DND-41 (cell line): ENCODE results near the gene TMA7B.

ENCODE experiments used
- ATAC-seq: fragments of 200-7000 bp; cut with Tn5 transposase; 3 replicates; pipeline ENCODE4 v1.9.1; 2021; ENCODE audit warnings: low read depth; ENCODE audit not compliant: insufficient read depth
- DNase-seq: peaks from one replicate; pipeline ENCODE4 v3.0.0-alpha.2; 2020
- H2AFZ ChIP-seq: 2 replicates; pipeline ENCODE4 v1.6.0; 2012; ENCODE audit warnings: low read depth, low read length
- H3K27ac ChIP-seq: 2 replicates; pipeline ENCODE4 v1.5.1; 2012; ENCODE audit warnings: low read length, inconsistent platforms
- H3K27me3 ChIP-seq: fragments of 200-600 bp; sonication (generic); 2 replicates; pipeline ENCODE4 v1.6.0; 2012; ENCODE audit warnings: low read length, mild to moderate bottlenecking, inconsistent platforms; ENCODE audit not compliant: insufficient read depth, poor library complexity
- H3K36me3 ChIP-seq: 2 replicates; pipeline ENCODE4 v1.5.1; 2012; ENCODE audit warnings: low read length, inconsistent platforms; ENCODE audit not compliant: insufficient read depth
- H3K4me1 ChIP-seq: 2 replicates; pipeline ENCODE4 v1.5.1; 2012; ENCODE audit warnings: mild to moderate bottlenecking, low read length; ENCODE audit not compliant: insufficient read depth
- H3K4me2 ChIP-seq: 2 replicates; pipeline ENCODE4 v1.6.0; 2012; ENCODE audit warnings: mild to moderate bottlenecking, moderate library complexity, low read length, inconsistent platforms; ENCODE audit not compliant: insufficient read depth
- H3K4me3 ChIP-seq, 2 experiments: fragments of 200-600 bp in 1 of 2; shearing (Covaris generic) in 1 of 2; 2 replicates each; pipeline ENCODE4 v1.5.1; 2012 to 2016; ENCODE audit warnings: inconsistent platforms in 2 of 2, low read length in 2 of 2, mild to moderate bottlenecking in 2 of 2, low read depth in 1 of 2, moderate library complexity in 1 of 2
- H3K79me2 ChIP-seq: 2 replicates; pipeline ENCODE4 v1.6.0; 2012; ENCODE audit warnings: low read length, inconsistent platforms; ENCODE audit not compliant: insufficient read depth
- H3K9ac ChIP-seq: 2 replicates; pipeline ENCODE4 v1.6.0; 2012; ENCODE audit warnings: low read depth, mild to moderate bottlenecking, inconsistent platforms, low read length, moderate library complexity
- H3K9me3 ChIP-seq: 2 replicates; pipeline ENCODE4 v1.5.1; 2012; ENCODE audit warnings: low read length, moderate library complexity, mild to moderate bottlenecking, inconsistent platforms; ENCODE audit not compliant: insufficient read depth, severe bottlenecking
- H4K20me1 ChIP-seq: 2 replicates; pipeline ENCODE4 v1.6.0; 2012; ENCODE audit warnings: low read length; ENCODE audit not compliant: insufficient read depth
- CTCF ChIP-seq: IDR thresholded peaks from 2 replicates; pipeline ENCODE4 v1.5.1; 2012; ENCODE audit warnings: borderline replicate concordance, low read length, moderate library complexity, mild to moderate bottlenecking; ENCODE audit not compliant: poor library complexity, severe bottlenecking; ENCODE audit errors: extremely low read depth
- EZH2 ChIP-seq: IDR thresholded peaks from 3 replicates; pipeline ENCODE4 v1.6.1; 2012; ENCODE audit warnings: borderline replicate concordance, low read depth, mild to moderate bottlenecking, moderate library complexity, low read length, inconsistent platforms; ENCODE audit not compliant: severe bottlenecking

The TMA7B gene

GRCh38 chr22:39927544-39927943, 32.7 kb upstream of the TMA7B start:
- Histone ChIP-seq H3K36me3 (peaks cover 10% of the 10 kb centered on the region; the same call in 1 of the 2 replicates), H3K27ac (peak overlapping the region; percentile 91), H3K27me3 (no peaks in the 10 kb centered on the region), H3K4me1 (peaks cover 97% of the 10 kb centered on the region), H3K4me3 (peak overlapping the region; percentile 37 to 69; a peak in 3 of 4 replicates), H4K20me1 (no peaks in the 10 kb centered on the region), H3K9me3 (no peaks in the 10 kb centered on the region), H3K9ac (peak overlapping the region; percentile 77), H2AFZ (peak overlapping the region; percentile 49), H3K79me2 (peaks cover 98% of the 10 kb centered on the region), H3K4me2 (peak overlapping the region; percentile 84)
- TF ChIP-seq CTCF (peak; percentile 73), EZH2 (no peak)
- DNase-seq (peak; percentile 65), ATAC-seq (peak; percentile 53)

GRCh38 chr22:39928536-39929520, 31.4 kb upstream of the TMA7B start:
- peaks cover 10% of the 10 kb centered on the region; the same call in 1 of the 2 replicates for H3K36me3 ChIP-seq
- no peak for ATAC-seq
- H3K79me2 ChIP-seq: peaks cover 100% of the 10 kb centered on the region
- H3K4me1 ChIP-seq: peaks cover 94% of the 10 kb centered on the region
- H3K9ac ChIP-seq: peak overlapping the region; percentile 77
- peak overlapping the region; percentile 91 for H3K27ac ChIP-seq
- H3K4me2 ChIP-seq: peak overlapping the region; percentile 84
- TF ChIP-seq EZH2 (no peak), CTCF (no peak)
- H4K20me1 ChIP-seq: no peaks in the 10 kb centered on the region
- no peak overlapping the region for H2AFZ ChIP-seq
- H3K4me3 ChIP-seq: peak overlapping the region; percentile 37 to 69; a peak in 3 of 4 replicates
- H3K27me3 ChIP-seq: no peaks in the 10 kb centered on the region
- no peaks in the 10 kb centered on the region for H3K9me3 ChIP-seq
- DNase-seq: no peak

GRCh38 chr22:39931251-39931650, 28.9 kb upstream of the TMA7B start:
- H3K9me3 ChIP-seq: no peaks in the 10 kb centered on the region
- no peak overlapping the region for H2AFZ ChIP-seq
- TF ChIP-seq CTCF: no peak
- TF ChIP-seq EZH2: no peak
- no peaks in the 10 kb centered on the region for H3K27me3 ChIP-seq
- H3K4me3 ChIP-seq: peak overlapping the region in 1 of 2 experiments; percentile 38; a peak in 1 of 4 replicates
- H3K4me2 ChIP-seq: peak overlapping the region; percentile 84; the same call in 1 of the 2 replicates
- H3K9ac ChIP-seq: no peak overlapping the region
- peak; percentile 33; the same call in 1 of the 3 replicates for ATAC-seq
- H3K79me2 ChIP-seq: peaks cover 100% of the 10 kb centered on the region
- H3K4me1 ChIP-seq: peaks cover 87% of the 10 kb centered on the region
- H3K27ac ChIP-seq: peak overlapping the region; percentile 73
- peaks cover 21% of the 10 kb centered on the region for H3K36me3 ChIP-seq
- no peak for DNase-seq
- H4K20me1 ChIP-seq: no peaks in the 10 kb centered on the region
